Activated naive CD4-positive, alpha-beta T cell (primary cell): ENCODE results near the gene MRPS33.
"Not testable (repeated sequence)": the region's sequence is repeated elsewhere in the genome, so short reads cannot be mapped to it uniquely, and the experiment has no call there.

Experiments
- DNase-seq, 4 experiments: peaks; one replicate each; lab custom pipeline; 2025; lab: John Stamatoyannopoulos, UW

MRPS33 gene

GRCh38 chr7:141012044-141012685, 2.6 kb downstream of the MRPS33 start:
- peak; percentile 5 to 58 (median 26) for DNase-seq

GRCh38 chr7:141011443-141011842, 3.3 kb downstream of the MRPS33 start:
- no peak for DNase-seq

GRCh38 chr7:141003172-141004065, 11.3 kb downstream of the MRPS33 start:
- DNase-seq: no peak

- DNase-seq: no peak
These were observed 13.2 kb downstream of the MRPS33 start for GRCh38 chr7:141001546-141001945.

- no peak for DNase-seq
These were observed 13.6 kb downstream of the MRPS33 start for GRCh38 chr7:141001122-141001521.

GRCh38 chr7:140998715-140999114, 16.0 kb downstream of the MRPS33 start:
- no peak for DNase-seq

- DNase-seq: no peak
These were observed 22.3 kb downstream of the MRPS33 start for GRCh38 chr7:140992422-140992821.

- DNase-seq: no peak
These were observed 24.4 kb downstream of the MRPS33 start for GRCh38 chr7:140990193-140990962.

- DNase-seq: no peak
These were observed 25.7 kb downstream of the MRPS33 start for GRCh38 chr7:140989068-140989467.

- DNase-seq: no peak
These were observed 30.9 kb downstream of the MRPS33 start for GRCh38 chr7:140983802-140984201.

GRCh38 chr7:140982508-140982907, 32.2 kb downstream of the MRPS33 start:
- no peak for DNase-seq

GRCh38 chr7:140981951-140982350, 32.8 kb downstream of the MRPS33 start:
- no peak for DNase-seq

- no peak for DNase-seq
These were observed 37.0 kb downstream of the MRPS33 start for GRCh38 chr7:140977741-140978140.

- no peak for DNase-seq
These were observed 41.6 kb downstream of the MRPS33 start for GRCh38 chr7:140972876-140973829.

GRCh38 chr7:140972344-140972743, 42.4 kb downstream of the MRPS33 start:
- no peak for DNase-seq

GRCh38 chr7:140967438-140967837, 47.3 kb downstream of the MRPS33 start:
- no peak for DNase-seq

- no peak for DNase-seq
These were observed 48.1 kb downstream of the MRPS33 start for GRCh38 chr7:140966561-140967233.

- no peak for DNase-seq
These were observed 53.6 kb downstream of the MRPS33 start for GRCh38 chr7:140961117-140961516.

- not testable (repeated sequence) for DNase-seq
These were observed 57.8 kb downstream of the MRPS33 start for GRCh38 chr7:140956997-140957396.
